GM21576 (cell line): ENCODE data around the gene PPIF.
A peak's percentile ranks its signal among the peaks of the same experiment; 100 is the strongest.

Source experiments
- ATAC-seq: cut with Tn5 transposase; IDR thresholded peaks from one replicate; pipeline ENCODE4 v1.9.1; 2021; ENCODE audit warnings: mild to moderate bottlenecking, moderate library complexity; ENCODE audit not compliant: unreplicated experiment

The PPIF gene

DNA sequence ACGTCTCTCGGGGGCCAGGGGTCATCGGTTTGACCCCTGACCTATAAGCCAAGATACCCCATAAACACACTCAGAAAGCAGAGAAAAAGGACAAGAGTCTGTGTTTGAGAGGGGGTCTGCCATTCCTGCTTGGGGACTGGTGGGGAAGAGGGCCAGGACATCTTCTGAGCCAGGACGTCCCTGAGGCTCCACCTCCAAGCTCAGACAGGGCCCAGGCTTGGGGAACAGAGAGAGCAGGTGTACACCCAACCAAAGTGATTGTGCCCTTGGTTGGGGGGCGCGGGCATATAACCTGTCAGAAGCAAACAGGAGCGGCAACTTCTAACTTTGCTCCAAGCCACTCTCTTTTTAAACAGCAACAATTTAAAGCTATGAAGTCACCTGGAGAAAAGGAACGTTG is 33.9 kb upstream of the PPIF start:
- ATAC-seq = no peak

DNA sequence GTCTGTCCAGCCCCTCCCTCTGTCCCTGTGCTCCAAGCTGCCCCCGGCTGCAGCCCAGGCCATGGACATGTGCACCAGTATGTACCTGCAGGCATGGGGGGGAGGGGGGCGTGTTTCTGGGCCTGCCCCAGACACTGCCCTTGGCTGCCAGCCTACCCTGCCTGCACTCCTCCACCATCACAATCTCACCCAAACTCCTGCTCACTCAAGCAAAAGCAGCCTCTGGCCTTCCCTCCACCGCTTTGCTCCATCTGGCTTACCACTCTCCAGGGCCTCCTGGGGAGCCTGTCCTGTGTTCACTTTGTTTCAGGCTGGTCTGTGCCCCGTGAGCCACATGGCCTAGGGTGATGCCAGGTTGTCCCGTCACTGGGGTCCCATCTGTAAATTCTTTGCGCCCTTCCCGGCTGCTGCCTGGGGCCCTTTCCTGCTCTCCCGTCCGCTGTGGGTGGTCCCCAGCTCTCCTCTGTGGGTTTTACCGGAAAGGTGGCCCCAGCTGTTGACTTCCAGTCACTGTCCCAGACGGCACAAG is 33.3 kb upstream of the PPIF start:
- ATAC-seq = no peak

DNA sequence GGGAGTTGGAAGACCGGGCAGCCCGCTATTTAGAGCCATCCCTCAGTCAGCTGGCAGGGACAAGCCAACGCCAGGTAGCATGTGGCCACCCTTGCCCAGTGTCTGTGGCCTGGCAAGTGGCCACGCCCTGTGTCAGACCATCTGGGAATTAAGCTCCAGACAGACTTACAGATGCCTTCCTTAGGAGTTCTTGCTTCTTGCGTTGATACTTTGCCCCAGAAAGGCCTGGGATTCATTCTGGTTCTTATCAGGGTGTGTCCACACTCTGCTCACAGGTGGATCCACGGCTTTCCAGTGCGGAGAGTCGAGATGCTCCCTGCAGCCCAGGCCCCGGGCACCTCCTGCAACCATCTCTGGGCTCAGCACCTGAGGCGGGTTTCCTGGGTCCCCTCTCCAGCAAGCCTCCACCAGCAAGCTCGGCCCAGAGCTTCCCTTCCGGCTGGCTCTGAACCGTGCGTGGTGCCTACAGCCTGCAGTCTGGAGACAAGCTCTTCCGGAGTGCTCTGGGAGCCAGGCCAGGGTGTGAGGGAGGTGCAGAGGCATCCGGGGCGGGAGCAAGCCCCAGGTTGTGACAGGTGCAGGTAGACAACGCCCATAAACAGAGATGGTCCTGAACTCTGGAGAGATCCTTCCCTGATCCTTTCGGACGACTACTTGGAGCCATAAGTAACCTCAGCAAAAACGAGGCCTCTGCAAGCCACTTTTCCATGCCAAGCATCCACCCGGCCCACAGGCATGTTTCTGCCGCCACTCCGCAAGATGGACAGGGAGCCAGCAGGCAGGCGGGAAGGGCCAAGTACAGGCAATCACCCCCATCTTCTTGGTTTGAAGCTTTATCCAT is 32.3 kb upstream of the PPIF start:
- ATAC-seq = no peak

DNA sequence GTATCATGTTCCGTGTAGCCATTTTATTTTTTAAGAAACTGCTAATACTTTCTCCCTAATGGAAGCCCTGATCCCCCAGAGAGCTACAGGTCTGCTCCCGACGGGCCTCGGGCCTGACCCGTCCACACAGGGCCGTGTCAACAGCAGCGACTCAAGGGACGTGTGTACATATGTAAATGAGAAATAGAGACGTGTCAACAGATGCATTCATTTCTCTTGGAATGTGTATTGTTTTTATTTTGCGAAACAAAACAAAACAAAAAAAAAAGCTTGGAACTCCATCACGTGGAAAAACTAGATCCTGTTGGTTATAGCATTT is 31.7 kb upstream of the PPIF start:
- no peak for ATAC-seq

DNA sequence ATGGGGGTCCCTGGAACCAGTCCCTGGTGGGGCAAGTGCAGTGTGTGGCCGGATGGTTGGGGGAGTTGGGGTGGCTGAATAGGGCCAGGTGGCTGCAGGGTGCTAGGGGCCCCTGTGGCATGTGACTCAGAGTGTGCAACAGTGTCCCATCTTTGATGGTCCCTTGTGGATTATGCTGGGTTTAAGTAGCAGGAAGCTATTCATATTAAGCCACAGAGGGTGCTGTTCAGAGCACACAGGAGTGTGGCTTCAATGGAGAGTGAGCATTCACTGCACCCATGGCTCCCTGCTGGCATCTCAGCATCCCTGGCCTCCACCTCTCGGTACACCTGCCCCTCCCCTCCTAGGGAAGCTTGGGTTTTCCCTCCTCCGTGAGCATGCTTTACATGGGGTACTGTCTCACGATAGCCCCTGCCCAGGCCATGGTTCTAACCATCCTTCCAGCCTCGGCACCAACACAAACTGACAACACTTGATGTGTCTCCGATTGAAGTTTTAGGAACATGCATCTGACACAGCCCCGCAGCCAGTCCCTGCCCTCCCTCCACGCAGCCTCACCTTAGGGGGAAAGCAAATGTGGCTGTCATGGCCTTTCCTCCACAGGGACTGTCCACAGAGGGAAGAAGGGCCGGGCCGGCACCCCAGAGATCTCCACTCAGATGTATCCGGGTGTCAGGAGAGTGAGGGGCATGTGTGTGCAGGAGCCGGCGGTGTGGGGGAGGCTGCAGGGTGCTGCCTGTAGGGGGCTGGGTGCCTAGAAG is 30.4 kb upstream of the PPIF start:
- peak; percentile 78 for ATAC-seq

DNA sequence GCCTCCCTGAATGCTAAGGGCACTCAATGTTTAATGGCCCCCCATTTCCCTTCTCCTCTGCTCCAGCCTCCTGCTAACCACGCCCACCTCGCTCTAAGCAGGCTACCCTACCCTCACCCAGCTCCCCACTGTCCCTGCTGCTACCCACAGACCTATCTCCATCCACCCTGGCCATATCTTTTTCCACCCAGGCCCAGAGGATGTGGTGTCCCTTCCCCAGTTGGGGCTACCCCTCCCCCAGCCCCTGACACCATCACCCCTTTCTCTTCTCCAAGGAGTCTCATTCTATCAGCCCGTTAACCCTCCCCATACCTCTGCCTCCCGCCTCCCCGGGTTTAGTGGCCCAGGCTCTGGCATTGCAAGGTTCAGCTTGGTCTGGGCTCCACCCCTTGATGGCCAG is 28.9 kb upstream of the PPIF start:
- ATAC-seq = no peak

DNA sequence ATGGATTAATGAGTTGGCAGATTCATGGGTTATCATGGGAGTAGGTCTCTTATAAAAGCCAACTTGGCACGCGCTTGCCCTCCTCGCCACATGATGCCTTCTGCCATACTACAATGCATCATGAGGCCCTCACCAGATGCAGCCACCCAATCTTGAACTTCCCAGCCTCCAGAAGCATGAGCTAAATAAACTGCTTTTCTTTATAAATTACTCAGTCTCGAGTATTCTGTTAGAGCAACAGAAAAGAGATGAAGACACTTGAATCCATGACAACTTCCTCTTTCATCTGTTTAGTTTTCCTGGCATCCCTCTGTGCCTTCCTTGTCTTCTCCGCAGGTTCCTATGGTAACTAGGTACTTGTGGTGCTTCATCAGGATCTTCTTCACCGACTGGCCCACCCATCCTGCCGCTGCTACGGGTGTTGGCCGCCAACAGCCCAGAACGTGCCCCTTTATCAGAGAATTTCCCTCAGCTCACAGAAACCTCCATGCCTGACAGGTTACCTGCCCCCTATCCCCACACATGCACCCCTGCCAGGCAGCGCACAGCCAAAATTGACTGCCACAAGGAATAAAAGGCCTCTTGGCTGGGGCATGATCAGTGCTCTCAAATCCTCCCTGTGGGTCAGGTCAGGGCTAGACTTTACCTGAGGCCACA is 28.0 kb upstream of the PPIF start:
- ATAC-seq = no peak

DNA sequence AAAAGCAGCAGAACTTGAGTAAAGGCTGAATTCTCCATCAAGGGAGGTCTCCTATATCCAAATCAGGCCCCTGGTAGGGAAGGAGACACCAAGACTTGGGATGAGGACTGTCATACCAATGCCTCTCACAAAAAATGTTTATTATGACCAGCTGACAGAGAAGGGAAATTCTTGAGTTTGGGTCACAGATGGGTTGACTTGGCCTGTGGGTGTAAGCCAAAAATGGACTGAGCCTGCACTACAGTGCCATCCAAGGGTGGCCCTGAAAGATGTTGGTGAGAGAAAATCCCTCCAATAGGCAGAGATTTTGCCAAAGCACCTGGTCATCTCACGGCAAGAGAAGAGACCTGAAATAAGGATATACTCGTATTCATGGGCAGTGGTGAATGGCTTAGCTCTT is 27.0 kb upstream of the PPIF start:
- no peak for ATAC-seq

DNA sequence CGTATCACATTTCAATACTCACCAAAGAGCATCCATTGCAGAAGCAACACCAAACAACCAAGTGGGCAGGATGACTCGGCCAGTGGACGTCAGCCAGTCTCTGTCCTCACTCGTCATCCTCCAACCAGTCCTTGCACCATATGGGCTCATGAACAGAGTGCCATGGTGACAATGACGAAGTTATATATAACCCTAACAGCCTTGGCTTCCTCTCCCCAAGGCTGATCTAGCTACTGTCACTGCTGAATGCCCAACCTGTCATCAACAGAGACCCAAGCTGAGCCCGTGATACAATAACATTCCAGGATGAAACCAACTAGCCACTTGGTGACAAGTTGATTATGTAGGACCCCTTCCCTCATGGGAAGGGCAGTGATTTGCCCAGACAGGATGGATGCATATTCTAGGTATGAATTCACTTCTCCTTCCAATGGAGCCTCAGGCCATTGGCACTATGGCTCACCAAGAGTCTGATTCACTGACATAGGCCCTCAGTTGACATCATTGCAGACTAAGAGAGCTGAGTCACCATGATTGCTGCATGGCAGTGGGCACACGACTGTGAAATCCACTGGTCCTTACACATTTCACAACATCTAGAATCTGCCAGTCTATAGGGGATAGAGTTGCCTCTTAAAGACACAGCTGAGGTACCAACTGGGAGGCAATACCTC is 26.3 kb upstream of the PPIF start:
- no peak for ATAC-seq

DNA sequence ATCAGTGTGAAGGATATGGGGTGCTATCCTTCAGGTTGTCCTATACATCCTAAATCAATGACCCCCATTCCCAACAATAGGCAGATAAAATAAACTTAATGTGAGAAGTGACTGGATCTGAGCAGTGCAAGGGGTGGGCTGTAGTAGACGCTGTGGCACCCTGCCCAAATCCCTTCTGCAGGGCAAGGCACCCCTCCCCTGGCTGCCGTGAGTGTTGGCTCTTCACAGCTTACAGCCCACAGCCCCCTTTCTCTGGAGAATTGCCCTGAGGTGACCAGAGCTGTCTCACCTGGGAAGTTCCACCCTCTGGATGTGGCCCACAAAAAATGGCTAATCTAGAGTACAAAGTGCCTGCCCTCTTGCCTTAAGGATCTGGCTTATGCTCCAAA is 25.8 kb upstream of the PPIF start:
- no peak for ATAC-seq

DNA sequence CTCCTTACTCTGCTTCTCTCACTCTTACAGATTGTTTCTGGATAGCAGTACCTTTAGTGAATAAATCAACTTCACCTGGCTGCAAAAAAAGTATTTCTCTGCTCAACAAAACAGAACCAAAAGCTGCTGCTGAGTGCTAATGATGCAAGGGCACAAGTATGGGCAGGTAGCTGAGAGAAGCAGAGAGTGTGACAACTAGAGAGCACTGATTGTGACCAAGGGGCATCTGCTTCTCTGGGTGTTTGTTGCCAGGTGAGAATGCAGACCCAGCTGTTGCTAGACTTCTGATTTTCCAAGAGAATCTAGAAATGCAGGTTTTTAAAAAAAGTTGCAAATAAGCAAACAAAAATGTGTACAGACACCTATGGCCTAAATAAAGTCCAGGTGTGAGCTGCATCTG is 25.3 kb upstream of the PPIF start:
- no peak for ATAC-seq

DNA sequence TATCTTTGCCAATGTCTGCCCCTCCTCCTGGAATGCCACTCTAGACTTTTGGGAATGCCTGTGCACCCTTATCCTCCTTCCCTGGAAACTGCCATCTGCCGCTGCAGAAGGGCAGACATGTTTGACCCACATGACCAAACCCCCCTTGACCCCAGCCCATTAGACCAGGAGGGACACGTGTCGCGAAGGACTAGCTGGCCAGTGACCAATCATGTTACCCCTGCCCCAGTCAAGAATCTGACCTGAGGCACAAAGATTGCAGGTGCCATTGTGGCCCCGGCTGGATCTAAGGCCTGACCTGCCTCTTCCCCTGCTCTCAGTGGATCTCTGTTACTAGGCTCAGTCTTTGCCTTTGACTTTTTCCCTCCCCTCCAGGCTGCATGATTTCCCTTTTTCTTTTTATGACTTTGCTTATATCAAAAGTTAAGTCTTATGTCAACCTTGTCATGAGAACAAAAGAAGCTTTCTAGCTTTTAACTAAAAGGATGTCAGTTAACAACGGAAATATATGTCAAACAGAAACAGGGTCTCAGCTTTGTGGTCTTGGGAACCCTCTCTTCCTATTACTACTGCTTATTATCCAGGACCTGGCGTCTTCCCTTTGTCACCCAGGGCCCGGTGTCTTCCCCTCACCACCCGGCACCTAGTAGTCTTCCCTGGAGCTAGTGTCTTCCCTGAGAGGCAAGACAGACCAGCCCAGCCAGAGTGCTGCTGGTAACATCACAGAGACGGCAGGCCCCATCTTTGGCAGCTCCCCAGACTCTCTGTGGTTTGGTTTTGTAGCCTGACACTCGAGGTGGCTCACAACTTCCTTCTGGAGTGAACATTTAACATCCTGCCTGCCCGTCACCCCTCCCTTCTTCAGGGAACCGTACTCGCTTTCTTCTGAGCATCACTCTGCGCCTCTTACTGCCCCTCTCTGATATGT is 24.4 kb upstream of the PPIF start:
- peak; percentile 44 for ATAC-seq

DNA sequence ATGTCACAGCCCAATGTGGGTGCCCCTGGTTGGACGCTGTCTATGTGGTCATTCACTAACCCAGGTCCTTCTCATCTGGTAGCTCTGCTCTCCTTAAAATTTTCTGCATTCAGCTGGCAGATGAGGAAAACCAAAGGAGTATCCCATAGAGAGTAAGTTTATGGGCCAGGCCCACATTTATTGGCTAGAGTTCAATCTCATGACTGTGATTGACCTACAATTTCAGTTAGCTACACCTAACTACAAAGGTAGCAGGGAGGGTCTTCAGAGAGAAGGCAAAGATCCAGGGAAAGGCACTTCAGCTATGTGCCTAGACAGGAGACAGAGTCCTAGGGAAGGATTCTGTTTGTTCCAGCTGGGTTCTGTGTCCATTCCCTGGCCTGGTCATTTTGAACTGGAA is 23.7 kb upstream of the PPIF start:
- no peak for ATAC-seq

DNA sequence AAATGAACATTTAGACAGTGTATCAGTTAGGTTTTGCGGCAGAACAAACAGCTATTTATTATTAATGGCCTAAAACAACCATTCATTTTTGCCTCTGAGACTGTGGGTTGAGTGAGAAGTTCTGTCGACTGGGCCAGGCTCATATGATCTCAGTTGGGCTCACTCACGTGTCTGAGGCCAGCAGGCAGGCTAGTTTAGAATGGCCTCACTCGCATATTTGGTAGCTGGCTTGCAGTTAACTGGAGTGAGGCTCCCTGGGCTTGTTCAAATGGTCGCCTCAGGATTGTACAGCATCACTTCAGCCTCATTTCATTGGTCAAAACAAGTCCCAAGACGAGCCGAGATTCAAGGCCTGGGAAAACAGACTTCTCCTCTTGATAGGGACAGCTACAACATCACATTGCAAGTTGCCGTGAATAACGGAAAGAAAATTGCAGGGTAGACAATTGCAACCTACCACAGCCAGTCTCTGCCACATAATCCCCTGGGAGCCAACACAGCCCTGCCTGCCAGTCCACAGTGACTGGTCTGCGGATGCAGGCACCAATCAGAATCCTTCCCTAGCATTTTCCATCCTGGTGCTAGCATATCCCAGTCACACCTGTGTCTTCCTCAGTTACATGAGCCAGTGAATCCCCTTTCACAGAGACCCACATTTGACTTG is 23.1 kb upstream of the PPIF start:
- ATAC-seq = no peak

DNA sequence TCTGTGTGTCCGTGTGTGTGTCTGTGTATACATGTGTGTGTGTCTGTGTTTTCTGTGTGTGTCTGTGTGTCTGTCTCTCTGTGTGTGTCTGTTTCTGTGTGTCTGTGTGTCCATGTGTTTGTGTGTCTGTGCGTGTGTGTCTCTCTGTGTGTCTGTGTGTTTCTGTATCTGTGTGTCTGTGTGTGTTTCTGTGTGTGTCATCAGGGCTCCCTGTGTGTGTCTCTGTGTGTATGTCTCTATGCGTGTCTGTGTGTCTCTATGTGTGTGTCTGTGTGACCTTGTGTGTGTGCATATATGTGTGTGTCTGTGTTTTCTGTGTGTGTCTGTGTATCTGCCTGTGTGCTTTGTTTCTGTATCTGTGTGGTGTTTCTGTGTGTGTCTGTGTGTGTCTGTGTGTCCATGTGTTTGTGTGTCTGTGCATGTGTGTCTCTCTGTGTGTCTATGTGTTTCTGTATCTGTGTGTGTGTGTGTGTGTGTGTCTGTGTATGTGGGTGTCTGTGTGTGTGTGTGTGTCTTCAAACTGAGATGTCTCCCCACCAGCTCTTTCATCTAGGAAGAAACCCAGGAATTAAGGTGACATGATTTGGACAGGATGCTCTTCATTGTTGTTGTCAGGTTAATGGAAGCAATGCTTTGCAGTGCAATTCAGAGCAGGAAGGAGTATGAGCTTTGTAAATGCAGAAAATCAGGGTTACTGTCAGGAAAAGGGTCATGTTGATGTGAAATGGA is 20.7 kb upstream of the PPIF start:
- ATAC-seq = no peak

DNA sequence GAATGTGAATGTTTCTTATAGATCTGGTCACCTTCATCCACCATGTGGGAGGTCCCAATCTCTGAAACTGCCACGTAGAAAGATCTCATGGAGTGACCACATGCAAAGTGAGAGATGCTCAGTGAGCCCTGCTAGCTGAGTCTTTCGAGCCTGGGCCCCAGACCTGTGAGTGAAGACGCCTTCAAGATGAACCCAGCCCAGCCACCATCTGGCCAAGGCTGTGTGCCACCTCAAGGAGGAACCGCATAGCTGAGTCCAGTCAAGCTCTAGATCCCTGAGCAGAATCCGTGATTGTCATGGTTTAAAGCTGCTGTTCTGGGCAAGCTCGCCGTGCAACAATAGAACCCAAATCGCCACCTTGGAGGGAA is 20.2 kb upstream of the PPIF start:
- ATAC-seq = peak; percentile 45

DNA sequence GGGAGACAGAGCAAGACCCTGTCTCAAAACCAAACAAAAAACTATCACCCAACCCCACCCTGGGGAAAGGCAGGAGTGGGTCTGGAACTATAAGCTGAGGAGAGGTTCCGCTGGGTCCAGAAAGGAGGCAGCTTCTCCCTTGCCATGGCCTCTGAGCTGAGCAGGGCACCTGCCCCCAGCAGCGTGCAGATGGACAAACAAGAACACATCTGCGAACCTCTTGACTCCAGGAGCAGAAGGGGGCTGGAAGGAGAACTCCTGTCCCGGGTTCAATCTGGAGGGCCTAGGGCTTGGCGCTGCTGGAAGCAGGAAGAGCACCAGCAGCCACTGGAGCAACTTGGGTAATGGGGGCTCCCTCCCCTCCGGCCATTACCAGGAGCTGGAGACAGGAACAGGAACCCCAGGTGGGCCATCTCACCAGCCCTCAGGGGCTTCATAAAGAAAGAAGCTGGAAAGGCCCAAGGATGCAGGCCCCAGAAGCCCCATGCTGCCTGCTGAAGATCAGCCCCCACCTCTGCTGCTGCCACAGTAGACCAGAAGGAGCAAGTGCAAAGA is 19.0 kb upstream of the PPIF start:
- ATAC-seq = no peak

DNA sequence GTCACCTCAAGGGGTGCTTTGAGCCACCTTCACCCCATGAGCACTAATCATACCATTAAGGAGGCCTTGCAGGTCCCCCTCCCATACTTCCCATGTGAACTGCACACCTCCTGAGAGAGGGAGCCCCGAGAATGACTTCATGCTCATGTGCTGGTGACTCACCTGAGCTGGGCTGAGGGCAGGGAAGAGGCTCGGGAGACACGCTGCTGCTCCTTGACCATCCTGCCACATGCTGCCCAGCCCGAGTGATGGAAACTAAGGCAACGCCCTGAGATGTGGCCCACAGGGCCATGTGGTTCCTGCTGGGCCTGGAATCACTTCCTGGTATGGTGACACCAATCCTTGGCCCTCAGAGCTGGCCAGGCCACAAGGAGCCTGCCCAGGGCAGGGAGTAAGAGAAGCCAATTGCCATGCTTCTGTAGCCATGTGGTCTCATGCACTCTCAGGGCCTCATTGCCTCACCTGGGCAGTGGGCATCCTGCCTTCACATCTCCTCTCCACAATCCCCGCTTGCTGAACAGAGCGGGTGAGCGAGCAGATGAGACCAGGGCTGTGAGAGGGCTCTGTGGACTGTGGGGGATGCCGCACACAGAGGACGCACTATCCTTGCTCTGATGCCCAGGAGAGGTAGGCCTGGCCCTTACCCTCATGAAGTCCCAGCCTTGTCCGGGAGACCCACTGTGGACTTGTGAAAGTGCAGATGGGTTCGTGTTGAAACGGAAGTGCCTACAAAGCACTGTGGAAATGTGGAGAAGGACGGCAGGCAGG is 18.3 kb upstream of the PPIF start:
- ATAC-seq = no peak
